ENCODE results near the gene METTL14.

Gene METTL14

DNA sequence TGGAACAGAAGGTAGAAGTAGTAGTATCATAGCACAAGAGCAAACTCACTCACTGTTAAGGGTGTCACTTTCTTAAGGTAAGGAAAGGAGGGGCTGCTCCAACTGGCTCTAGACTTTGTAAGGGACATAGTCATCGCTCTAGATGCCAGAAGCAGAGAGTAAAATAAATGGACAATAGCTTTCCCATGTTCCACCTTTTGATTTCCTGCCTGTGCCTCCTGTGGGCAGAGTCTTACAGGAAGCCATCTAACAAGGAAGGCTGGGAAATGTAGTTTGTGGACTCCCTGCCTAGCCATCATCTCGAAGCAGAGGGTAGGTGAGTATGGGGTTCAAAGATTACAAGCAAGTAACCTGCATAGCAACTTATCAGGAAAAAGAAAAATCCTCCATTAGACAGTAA is 1.7 kb upstream of the METTL14 start:
- no peak for DNase-seq (ENCODE audit: low read depth, low spot score)
- in situ Hi-C loops (cut with HindIII; ENCODE audit: low sequenced_read_pairs): no loop called here
- no peak overlapping the region for H3K4me3 ChIP-seq (ENCODE audit: low read depth, low read length)
- TF ChIP-seq, protein P1, sequence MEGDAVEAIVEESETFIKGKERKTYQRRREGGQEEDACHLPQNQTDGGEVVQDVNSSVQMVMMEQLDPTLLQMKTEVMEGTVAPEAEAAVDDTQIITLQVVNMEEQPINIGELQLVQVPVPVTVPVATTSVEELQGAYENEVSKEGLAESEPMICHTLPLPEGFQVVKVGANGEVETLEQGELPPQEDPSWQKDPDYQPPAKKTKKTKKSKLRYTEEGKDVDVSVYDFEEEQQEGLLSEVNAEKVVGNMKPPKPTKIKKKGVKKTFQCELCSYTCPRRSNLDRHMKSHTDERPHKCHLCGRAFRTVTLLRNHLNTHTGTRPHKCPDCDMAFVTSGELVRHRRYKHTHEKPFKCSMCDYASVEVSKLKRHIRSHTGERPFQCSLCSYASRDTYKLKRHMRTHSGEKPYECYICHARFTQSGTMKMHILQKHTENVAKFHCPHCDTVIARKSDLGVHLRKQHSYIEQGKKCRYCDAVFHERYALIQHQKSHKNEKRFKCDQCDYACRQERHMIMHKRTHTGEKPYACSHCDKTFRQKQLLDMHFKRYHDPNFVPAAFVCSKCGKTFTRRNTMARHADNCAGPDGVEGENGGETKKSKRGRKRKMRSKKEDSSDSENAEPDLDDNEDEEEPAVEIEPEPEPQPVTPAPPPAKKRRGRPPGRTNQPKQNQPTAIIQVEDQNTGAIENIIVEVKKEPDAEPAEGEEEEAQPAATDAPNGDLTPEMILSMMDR (IDR thresholded peaks at IDR 0.05; ENCODE audit: low read depth, low read length): no peak

DNA sequence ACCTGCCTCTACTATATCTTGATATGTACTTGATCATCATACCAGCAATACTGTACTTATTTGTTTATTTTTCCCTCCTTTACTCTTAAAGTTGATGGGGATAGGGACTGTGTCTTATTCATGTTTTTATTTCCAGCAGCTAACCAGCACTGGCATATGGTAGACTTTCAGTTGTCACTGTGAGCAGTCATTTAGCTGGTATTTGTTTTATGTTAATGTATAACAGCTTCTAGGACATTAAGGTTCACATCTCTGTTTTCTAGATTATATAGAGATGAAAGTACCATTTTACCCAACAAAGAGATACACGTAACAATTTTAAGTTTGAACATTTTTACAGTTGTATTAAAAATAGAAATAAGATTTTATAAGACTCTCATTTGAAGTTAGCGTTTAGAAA is 17.9 kb downstream of the METTL14 start:
- no peak for DNase-seq (ENCODE audit: low read depth, low spot score)
- TF ChIP-seq, protein P1 (IDR thresholded peaks at IDR 0.05; ENCODE audit: low read depth, low read length): no peak
- in situ Hi-C loops (cut with HindIII; ENCODE audit: low sequenced_read_pairs): no loop called here
- no peak overlapping the region for H3K4me3 ChIP-seq (ENCODE audit: low read depth, low read length)

DNA sequence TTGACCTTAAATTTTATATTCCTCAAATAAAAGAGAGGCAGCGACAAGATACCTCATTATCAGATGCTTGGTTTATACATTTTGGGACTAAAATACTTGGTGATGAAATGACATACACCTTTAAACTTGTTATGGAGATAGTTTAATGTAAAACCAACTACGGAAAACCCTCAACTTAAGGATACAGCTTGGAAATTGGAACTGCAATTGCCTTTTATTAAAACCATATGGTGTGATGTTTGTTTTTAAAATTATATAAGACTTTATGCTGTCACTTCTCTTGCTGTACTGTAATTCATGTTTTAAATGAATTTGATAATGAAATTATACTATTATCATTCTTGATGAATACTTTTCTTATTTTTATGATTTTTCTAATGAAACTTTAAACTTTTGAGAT is 25.9 kb downstream of the METTL14 start:
- DNase-seq (ENCODE audit: low read depth, low spot score): no peak
- in situ Hi-C loops (cut with HindIII; ENCODE audit: low sequenced_read_pairs): no loop called here
- H3K4me3 ChIP-seq (ENCODE audit: low read depth, low read length): no peak overlapping the region
- TF ChIP-seq, protein P1 (IDR thresholded peaks at IDR 0.05; ENCODE audit: low read depth, low read length): no peak

DNA sequence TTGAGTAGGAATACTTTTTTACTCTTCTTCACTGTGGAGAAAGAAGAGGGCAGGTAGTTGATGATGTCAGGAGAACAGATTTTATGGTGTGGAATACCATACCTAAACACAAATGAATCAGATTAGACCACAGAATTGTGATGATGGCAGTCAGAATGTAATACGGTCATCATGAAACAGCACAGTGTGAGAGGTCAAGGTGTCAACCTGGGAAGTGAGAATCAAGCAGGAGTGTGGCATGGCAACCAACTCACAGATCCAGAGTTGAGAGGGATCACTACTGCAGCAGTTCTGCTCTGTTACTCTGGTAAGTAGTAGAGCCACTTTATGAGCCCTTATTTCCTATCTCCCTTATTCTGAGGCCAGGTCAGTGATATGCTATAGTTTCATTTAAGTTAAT is 27.7 kb downstream of the METTL14 start:
- DNase-seq (ENCODE audit: low read depth, low spot score): no peak
- TF ChIP-seq, protein P1 (IDR thresholded peaks at IDR 0.05; ENCODE audit: low read depth, low read length): no peak
- in situ Hi-C loops (cut with HindIII; ENCODE audit: low sequenced_read_pairs): no loop called here
- H3K4me3 ChIP-seq (ENCODE audit: low read depth, low read length): no peak overlapping the region

DNA sequence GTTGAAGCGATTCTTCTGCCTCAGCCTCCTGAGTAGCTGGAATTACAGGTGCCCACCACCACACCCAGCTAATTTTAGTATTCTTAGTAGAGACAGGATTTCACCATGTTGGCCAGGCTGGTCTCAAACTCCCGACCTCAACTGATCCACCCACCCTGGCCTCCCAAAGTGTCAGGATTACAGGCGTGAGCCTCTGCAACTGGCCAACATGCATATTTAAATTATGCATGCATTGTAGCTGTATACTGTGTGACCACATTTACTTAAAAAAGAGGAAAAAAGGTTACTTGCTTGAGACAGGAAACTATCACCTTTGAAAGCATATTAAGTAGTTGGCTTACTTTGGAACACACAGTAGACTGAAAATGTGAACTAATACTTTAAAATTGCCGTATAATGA is 29.5 kb downstream of the METTL14 start:
- DNase-seq (ENCODE audit: low read depth, low spot score): no peak
- in situ Hi-C loops (cut with HindIII; ENCODE audit: low sequenced_read_pairs): no loop called here
- TF ChIP-seq, protein P1 (IDR thresholded peaks at IDR 0.05; ENCODE audit: low read depth, low read length): no peak
- H3K4me3 ChIP-seq (ENCODE audit: low read depth, low read length): no peak overlapping the region

DNA sequence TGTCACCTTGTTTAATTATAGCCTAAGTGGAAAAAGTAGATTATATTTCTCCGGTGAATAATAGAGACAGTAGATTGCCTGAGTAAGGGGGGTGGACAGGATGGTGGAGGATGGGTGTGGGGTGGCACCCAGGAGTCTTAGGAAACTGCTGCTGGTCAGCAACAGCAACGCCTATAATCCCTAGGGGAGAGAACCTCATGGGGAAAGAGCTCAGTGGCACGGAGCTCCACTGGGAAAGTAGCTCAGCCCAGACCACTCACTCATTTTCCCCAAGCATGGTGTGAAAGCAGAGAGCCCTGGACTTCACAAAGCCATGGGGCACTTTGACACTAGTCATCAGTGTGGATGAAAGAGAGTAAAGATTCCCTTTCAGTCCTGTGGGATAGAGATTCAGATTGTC is 31.1 kb downstream of the METTL14 start:
- H3K4me3 ChIP-seq (ENCODE audit: low read depth, low read length): no peak overlapping the region
- DNase-seq (ENCODE audit: low read depth, low spot score): no peak
- in situ Hi-C loops (cut with HindIII; ENCODE audit: low sequenced_read_pairs): no loop called here
- TF ChIP-seq, protein P1 (IDR thresholded peaks at IDR 0.05; ENCODE audit: low read depth, low read length): no peak

All from astrocyte of the spinal cord (primary cell).